Lower lobe of right lung (tissue), 2 donors: ENCODE results near the gene OR10P1. TPM values are rescaled to one million over a fixed set of nuclear protein-coding genes. Genes with fewer than 3 reads are reported as not detected.
"Not testable (repeated sequence)": the region's sequence is repeated elsewhere in the genome, so short reads cannot be mapped to it uniquely, and the experiment has no call there.

ENCODE experiments used
- ATAC-seq, 2 donors: fragments of 200-7000 bp; cut with Tn5 transposase; one replicate each; pipeline ENCODE4 v1.9.1; 2020 to 2022; ENCODE audit warnings: mild to moderate bottlenecking in 2 of 2, moderate library complexity in 2 of 2
- DNase-seq: peaks from one replicate; pipeline ENCODE4 v3.0.0-alpha.2; 2020
- H3K27ac ChIP-seq: fragments of 200-600 bp; one replicate; pipeline ENCODE4 v1.8.0; 2022
- H3K27me3 ChIP-seq: fragments of 200-600 bp; one replicate; pipeline ENCODE4 v1.8.0; 2022; ENCODE audit warnings: low read depth
- H3K36me3 ChIP-seq: fragments of 200-600 bp; one replicate; pipeline ENCODE4 v1.8.0; 2022; ENCODE audit warnings: mild to moderate bottlenecking
- H3K4me1 ChIP-seq: fragments of 200-600 bp; one replicate; pipeline ENCODE4 v1.8.0; 2022
- H3K4me3 ChIP-seq: fragments of 200-600 bp; one replicate; pipeline ENCODE4 v1.8.0; 2022; ENCODE audit warnings: mild to moderate bottlenecking
- H3K9me3 ChIP-seq: fragments of 200-600 bp; one replicate; pipeline ENCODE4 v1.8.0; 2022
- intact Hi-C: fragments of 100-400 bp; cut with DNase I; formaldehyde crosslinking; loops from one replicate; pipeline ENCODE4 v1.11.0; 2022
- long read RNA-seq: library from polyadenylated mRNA; unstranded; transcript quantifications from one replicate; pipeline ENCODE4 v2.0.0, GENCODE V29; 2021
- total RNA-seq: library from RNA; stranded (reverse); fragmentation: NEBNext Ultra II Directional; extraction: Animal tissue kit (Norgen Biotek cat#: 25700); gene quantifications from one replicate; pipeline ENCODE4 v1.2.1, GENCODE V29; 2021
- TF ChIP-seq, protein P1 (sequence below): fragments of 200-600 bp; IDR thresholded peaks from one replicate; pipeline ENCODE4 v1.8.0; 2022; ENCODE audit warnings: antibody characterized with exemption, mild to moderate bottlenecking
- donor health status: DM: no; HTN: yes; CAD: no; lungs with severe emphysema.

The OR10P1 gene, protein sequence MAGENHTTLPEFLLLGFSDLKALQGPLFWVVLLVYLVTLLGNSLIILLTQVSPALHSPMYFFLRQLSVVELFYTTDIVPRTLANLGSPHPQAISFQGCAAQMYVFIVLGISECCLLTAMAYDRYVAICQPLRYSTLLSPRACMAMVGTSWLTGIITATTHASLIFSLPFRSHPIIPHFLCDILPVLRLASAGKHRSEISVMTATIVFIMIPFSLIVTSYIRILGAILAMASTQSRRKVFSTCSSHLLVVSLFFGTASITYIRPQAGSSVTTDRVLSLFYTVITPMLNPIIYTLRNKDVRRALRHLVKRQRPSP
- not detected for total RNA-seq
- long read RNA-seq = 0 reads

DNA sequence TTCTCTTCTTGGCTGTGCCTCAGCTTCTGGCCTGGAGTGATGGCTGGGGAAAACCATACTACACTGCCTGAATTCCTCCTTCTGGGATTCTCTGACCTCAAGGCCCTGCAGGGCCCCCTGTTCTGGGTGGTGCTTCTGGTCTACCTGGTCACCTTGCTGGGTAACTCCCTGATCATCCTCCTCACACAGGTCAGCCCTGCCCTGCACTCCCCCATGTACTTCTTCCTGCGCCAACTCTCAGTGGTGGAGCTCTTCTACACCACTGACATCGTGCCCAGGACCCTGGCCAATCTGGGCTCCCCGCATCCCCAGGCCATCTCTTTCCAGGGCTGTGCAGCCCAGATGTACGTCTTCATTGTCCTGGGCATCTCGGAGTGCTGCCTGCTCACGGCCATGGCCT lies at the start of gene OR10P1:
TSS of gene OR10P1 (plus strand) at position 40 of the 400 bp plus-strand sequence. CDS start at position 40, 0 bp downstream.
- Histone ChIP-seq H3K4me1 (no peaks in the 10 kb centered on the region), H3K27me3 (peaks cover 7% of the 10 kb centered on the region), H3K27ac (no peak within 1 kb of the TSS), H3K36me3 (no peaks in the 10 kb centered on the region), H3K9me3 (no peaks in the 10 kb centered on the region), H3K4me3 (no peak within 1 kb of the TSS)
- TF ChIP-seq, protein P1, sequence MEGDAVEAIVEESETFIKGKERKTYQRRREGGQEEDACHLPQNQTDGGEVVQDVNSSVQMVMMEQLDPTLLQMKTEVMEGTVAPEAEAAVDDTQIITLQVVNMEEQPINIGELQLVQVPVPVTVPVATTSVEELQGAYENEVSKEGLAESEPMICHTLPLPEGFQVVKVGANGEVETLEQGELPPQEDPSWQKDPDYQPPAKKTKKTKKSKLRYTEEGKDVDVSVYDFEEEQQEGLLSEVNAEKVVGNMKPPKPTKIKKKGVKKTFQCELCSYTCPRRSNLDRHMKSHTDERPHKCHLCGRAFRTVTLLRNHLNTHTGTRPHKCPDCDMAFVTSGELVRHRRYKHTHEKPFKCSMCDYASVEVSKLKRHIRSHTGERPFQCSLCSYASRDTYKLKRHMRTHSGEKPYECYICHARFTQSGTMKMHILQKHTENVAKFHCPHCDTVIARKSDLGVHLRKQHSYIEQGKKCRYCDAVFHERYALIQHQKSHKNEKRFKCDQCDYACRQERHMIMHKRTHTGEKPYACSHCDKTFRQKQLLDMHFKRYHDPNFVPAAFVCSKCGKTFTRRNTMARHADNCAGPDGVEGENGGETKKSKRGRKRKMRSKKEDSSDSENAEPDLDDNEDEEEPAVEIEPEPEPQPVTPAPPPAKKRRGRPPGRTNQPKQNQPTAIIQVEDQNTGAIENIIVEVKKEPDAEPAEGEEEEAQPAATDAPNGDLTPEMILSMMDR = no peak
- no peak for DNase-seq
- intact Hi-C loops = no loop called here
- no peak for ATAC-seq

DNA sequence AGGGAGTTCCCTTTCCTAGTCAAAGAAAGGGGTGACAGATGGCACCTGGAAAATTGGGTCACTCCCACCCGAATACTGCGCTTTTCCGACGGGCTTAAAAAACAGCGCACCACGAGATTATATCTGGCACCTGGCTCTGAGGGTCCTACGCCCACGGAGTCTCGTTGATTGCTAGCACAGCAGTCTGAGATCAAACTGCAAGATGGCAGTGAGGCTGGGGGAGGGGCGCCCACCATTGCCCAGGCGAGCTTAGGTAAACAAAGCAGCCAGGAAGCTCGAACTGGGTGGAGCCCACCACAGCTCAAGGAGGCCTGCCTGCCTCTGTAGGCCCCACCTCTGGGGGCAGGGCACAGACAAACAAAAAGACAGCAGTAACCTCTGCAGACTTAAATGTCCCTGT lies 46.5 kb upstream of the OR10P1 start:
- H3K4me1 ChIP-seq, H3K9me3 ChIP-seq, H3K4me3 ChIP-seq, intact Hi-C loops, DNase-seq, H3K27ac ChIP-seq, H3K27me3 ChIP-seq, ATAC-seq, H3K36me3 ChIP-seq: not testable (repeated sequence)

DNA sequence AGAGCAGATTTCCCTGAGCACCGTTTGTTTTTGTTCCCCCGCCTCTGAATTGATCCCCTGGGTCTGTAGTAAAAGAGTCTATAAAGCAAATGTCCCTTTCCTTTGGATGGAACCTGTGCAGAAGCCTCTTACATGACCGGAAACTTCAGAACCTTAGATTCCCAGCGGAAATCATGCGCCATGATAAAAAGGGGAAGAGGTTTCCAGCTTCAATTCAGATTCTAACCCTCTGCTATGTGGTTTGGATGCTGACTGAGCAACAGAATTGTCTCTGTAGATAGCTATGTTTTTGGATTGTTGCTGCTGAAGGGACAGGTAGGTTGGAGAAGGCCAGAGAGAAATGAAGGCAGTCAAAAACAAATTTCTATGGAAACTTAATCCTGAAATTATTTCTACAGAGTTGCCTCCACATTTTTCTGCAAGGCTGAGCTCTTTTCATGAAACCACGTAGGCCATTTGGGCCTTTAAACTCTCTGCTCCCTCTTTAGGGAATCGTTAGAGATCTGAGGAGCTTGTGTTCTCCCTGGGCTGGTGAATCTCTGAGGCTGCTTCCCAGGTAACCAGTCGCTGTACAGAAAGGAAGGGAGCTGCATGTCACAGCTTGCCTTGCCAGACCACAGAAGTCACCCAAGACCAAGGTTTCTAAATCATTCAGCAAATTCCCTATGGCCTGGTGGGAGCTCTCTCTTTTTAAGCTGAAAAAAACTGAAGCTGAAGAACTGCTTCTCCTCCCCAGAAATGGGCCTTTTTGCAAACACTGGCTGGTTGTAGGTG lies 28.7 kb upstream of the OR10P1 start:
- no peaks in the 10 kb centered on the region for H3K27me3 ChIP-seq
- no peaks in the 10 kb centered on the region for H3K36me3 ChIP-seq
- ATAC-seq = no peak
- DNase-seq = no peak
- H3K4me1 ChIP-seq = no peaks in the 10 kb centered on the region
- H3K27ac ChIP-seq = no peak overlapping the region
- intact Hi-C loops = no loop called here
- TF ChIP-seq, protein P1 = no peak
- H3K9me3 ChIP-seq = no peaks in the 10 kb centered on the region
- H3K4me3 ChIP-seq = no peak overlapping the region

DNA sequence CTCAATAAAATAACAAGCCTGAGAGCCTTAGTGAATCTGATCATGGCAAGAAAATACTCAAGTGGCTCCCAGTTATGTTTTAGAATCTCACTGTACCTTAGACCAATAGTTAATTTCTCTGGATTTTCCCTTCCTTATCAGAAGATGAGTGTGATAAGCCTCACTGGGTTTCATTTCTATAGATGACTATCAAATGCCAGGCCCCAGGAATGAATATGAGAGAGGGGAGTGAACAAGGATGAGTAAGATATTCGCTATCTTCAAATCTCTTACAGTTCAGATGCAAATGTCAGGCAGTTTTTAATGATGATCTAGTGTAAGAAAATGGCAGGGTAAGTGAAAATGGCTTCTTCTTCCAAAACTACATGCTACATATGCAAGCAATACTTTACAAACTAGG lies 26.1 kb upstream of the OR10P1 start:
- Histone ChIP-seq H3K4me1 (no peaks in the 10 kb centered on the region), H3K36me3 (no peaks in the 10 kb centered on the region), H3K4me3 (no peak overlapping the region), H3K27ac (no peak overlapping the region), H3K9me3 (peaks cover 13% of the 10 kb centered on the region), H3K27me3 (no peaks in the 10 kb centered on the region)
- intact Hi-C loops = no loop called here
- ATAC-seq (no peak), DNase-seq (no peak)
- TF ChIP-seq, protein P1 = no peak

DNA sequence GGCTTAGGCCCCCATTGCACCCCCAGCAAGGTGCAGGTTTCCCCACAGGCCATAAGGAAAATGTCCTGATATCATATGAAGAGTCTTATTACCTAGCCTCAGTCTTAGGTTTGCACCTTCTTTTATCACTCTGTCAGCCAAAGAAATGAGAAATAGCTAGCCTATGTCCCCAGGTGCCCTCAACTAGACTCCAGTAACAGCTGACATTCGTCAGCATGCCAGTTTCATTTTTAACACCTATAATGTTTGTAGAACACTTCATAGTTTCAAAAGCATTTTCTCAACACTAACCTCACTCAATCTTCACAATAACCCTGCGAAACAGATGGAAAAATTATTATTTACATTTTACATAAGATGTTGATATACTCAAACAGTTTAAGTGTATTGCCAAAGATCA lies 24.0 kb upstream of the OR10P1 start:
- intact Hi-C loops = no loop called here
- Histone ChIP-seq H3K4me1 (no peaks in the 10 kb centered on the region), H3K27ac (no peak overlapping the region), H3K36me3 (no peaks in the 10 kb centered on the region), H3K9me3 (peaks cover 20% of the 10 kb centered on the region), H3K27me3 (no peaks in the 10 kb centered on the region), H3K4me3 (no peak overlapping the region)
- ATAC-seq = peak; percentile 73 to 94
- TF ChIP-seq, protein P1 = no peak
- no peak for DNase-seq

DNA sequence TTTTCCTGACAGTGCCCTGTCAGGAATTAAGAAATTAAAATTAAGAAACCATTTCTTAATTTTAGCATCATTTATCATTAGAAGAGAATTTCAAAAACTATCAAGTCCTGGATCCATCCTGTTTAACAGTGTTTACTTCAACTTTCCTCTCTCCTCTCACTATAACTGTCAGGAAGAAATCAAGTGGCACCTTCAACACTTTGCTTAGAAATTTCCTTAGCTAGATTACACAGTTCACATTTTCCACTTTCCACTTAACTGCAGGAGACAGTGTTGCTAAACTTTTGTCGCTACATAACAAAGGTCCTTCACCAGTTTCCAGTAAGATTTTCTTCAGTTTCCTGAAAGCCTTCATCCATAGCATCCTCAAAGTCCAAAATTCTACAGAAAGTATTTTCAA lies 21.9 kb upstream of the OR10P1 start:
- ATAC-seq (no peak), DNase-seq (no peak)
- Histone ChIP-seq H3K27ac (no peak overlapping the region), H3K36me3 (no peaks in the 10 kb centered on the region), H3K4me1 (no peaks in the 10 kb centered on the region), H3K27me3 (no peaks in the 10 kb centered on the region), H3K4me3 (no peak overlapping the region), H3K9me3 (peaks cover 20% of the 10 kb centered on the region)
- intact Hi-C loops = no loop called here
- TF ChIP-seq, protein P1 = no peak
